Psoas muscle (tissue), 8 donors: ENCODE data around the gene TOM1L2. TPM values are rescaled to one million over a fixed set of nuclear protein-coding genes. Genes with fewer than 3 reads are reported as not detected.
A peak's percentile ranks its signal among the peaks of the same experiment; 100 is the strongest.

ENCODE experiments used
- ATAC-seq, 4 donors: fragments of 200-7000 bp; cut with Tn5 transposase; one replicate each; pipeline ENCODE4 v1.9.1; 2020; ENCODE audit warnings: moderate library complexity in 3 of 4, mild to moderate bottlenecking in 2 of 4
- DNase-seq, 2 donors: peaks; one replicate each; pipeline ENCODE4 v3.0.0-alpha.2; 2020
- H3K27ac ChIP-seq: fragments of 200-600 bp; one replicate; pipeline ENCODE4 v1.8.0; 2022
- H3K27me3 ChIP-seq, 3 donors: fragments of 200-600 bp in 1 of 3; one replicate each; pipeline versions ENCODE4 v1.6.1 to v1.8.0; 2013 to 2022; ENCODE audit warnings: low read length in 2 of 3, mild to moderate bottlenecking in 2 of 3, moderate library complexity in 1 of 3; ENCODE audit not compliant: insufficient read depth in 3 of 3
- H3K36me3 ChIP-seq, 2 donors: fragments of 200-600 bp in 1 of 2; one replicate each; pipeline versions ENCODE4 v1.6.1 to v1.8.0; 2013 to 2022; ENCODE audit warnings: low read depth in 1 of 2, mild to moderate bottlenecking in 1 of 2, moderate library complexity in 1 of 2; ENCODE audit not compliant: insufficient read depth in 1 of 2
- H3K4me1 ChIP-seq: fragments of 200-600 bp; one replicate; pipeline ENCODE4 v1.8.0; 2022
- H3K4me3 ChIP-seq: fragments of 200-600 bp; one replicate; pipeline ENCODE4 v1.8.0; 2022; ENCODE audit warnings: mild to moderate bottlenecking
- H3K9me3 ChIP-seq: fragments of 200-600 bp; one replicate; pipeline ENCODE4 v1.8.0; 2022
- CTCF ChIP-seq: fragments of 200-600 bp; IDR thresholded peaks from one replicate; pipeline ENCODE4 v1.8.0; 2022; ENCODE audit warnings: antibody characterized with exemption
- WGBS, 3 donors: extraction: QIAGEN DNeasy Blood & Tissue Kit; methylation state at CpG; one replicate each; pipeline versions ENCODE4 v1.1.6 to v1.1.7; 2013; 5-methylcytosine and 5-hydroxymethylcytosine counted together
- intact Hi-C, 2 donors: fragments of 100-400 bp; cut with DNase I; formaldehyde crosslinking; loops; one replicate each; pipeline versions ENCODE4 v1.11.0 to v1.14.2; 2022
- polyA plus RNA-seq, 3 donors: library from polyadenylated mRNA; stranded (reverse); fragments of 200-250 nt; gene quantifications; one replicate each; pipeline ENCODE4 v1.2.3, GENCODE V29; 2013
- total RNA-seq, 4 donors: library from RNA; stranded (reverse); fragmentation: NEBNext Ultra II Directional in 2 of 4; extraction: Animal tissue kit (Norgen Biotek cat#: 25700) in 2 of 4; gene quantifications; one replicate each; pipeline versions ENCODE4 v1.2.1 to v1.2.4, GENCODE V29; 2021 to 2023
- donor health status: healthy with polysubstance abuse.
- donor health status: DM: no; HTN: no; CAD: no; lungs with moderate emphysema.
- donor health status: Bipolar disorder and iron deficiency.
- donor health status: healthy.
- donor health status: DM: yes; HTN: yes; CAD: no.
- donor health status: DM: no; HTN: no; CAD: no.
- donor health status: DM: no; HTN: no; CAD: no.
- donor health status: DM: yes; HTN: yes; CAD: no.

TOM1L2 gene
- total and polyA plus RNA-seq, 7 donors: 13.3 to 89.8 (median 72.0) TPM

GRCh38 chr17:17836818-17837379, 135.3 kb downstream of the TOM1L2 start, which contains the start of gene SREBF1:
TSS of gene SREBF1 (minus strand) at chr17:17836986. CDS start at chr17:17836817, 169 bp downstream.
- peaks cover 59% of the 10 kb centered on the region for H3K4me1 ChIP-seq
- no peaks in the 10 kb centered on the region for H3K36me3 ChIP-seq
- H3K4me3 ChIP-seq: peak within 1 kb of the TSS; percentile 88
- intact Hi-C loops: loop anchor here in 1 of 2 donors (2.0 kb wide), 1 partner anchor 14 kb away; no protein-coding TSS in a partner anchor
- H3K9me3 ChIP-seq: no peaks in the 10 kb centered on the region
- ATAC-seq: peak; percentile 4 to 13 (median 6)
- DNase-seq: peak; percentile 65 to 76
- TF ChIP-seq CTCF: no peak
- 1 to 11% (median 4%) methylated on average over 38 to 52 of the region's 52 CpGs for WGBS, 3 donors
- peak within 1 kb of the TSS; percentile 100 for H3K27ac ChIP-seq
- no peaks in the 10 kb centered on the region for H3K27me3 ChIP-seq

DNA sequence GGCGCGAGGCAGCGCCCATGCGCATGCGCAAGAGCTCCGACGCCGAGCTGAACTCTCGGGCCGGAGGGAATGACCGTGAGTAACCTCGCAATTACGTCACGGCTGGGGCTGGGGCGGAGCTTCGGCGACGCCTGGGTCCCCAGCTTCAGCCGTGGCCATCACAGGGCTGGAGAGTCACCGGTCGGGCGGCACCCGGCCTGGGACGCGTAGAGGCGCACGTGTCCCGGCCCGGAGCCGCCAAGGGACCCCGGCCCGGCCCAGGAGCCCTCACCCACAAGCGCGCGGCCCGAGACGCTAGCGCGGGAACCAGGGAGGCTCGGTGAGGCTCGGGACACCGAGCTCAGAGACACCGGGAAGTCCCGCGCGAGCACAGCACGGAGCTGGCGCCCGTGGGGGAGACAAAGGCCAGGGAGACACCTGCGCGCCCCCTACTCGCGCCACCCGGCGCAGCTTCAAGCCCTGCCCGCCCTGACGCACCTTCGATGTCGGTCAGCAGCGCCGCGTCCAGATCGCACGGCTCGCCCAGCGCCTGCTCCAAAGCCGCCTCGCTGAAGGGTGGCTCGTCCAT, 135.9 kb downstream of the TOM1L2 start:
- peak overlapping the region; percentile 88 for H3K4me3 ChIP-seq
- H3K9me3 ChIP-seq: no peaks in the 10 kb centered on the region
- no peaks in the 10 kb centered on the region for H3K27me3 ChIP-seq
- peak overlapping the region; percentile 100 for H3K27ac ChIP-seq
- no peak for TF ChIP-seq CTCF
- intact Hi-C loops: loop anchor here in 1 of 2 donors (2.0 kb wide), 1 partner anchor 14 kb away; no protein-coding TSS in a partner anchor
- 0 to 1% (median 0%) methylated on average over 57 to 69 of the region's 69 CpGs for WGBS, 3 donors
- peaks cover 59% of the 10 kb centered on the region for H3K4me1 ChIP-seq
- ATAC-seq (peak; percentile 82 to 87 (median 84)), DNase-seq (peak; percentile 97 to 99)
- no peaks in the 10 kb centered on the region for H3K36me3 ChIP-seq

- H3K9me3 ChIP-seq: no peaks in the 10 kb centered on the region
- ATAC-seq (peak in 3 of 4 donors; percentile 0 to 1 (median 0)), DNase-seq (no peak)
- H3K36me3 ChIP-seq: no peaks in the 10 kb centered on the region
- intact Hi-C loops: loop anchor here in 1 of 2 donors (2.0 kb wide), 1 partner anchor 13 kb away; no protein-coding TSS in a partner anchor
- no peaks in the 10 kb centered on the region for H3K27me3 ChIP-seq
- peak overlapping the region; percentile 100 for H3K27ac ChIP-seq
- TF ChIP-seq CTCF: no peak
- WGBS, 3 donors: 18 to 27% (median 21%) methylated on average over 25 of the region's 25 CpGs
- peak overlapping the region; percentile 88 for H3K4me3 ChIP-seq
- peaks cover 55% of the 10 kb centered on the region for H3K4me1 ChIP-seq
These were observed 136.6 kb downstream of the TOM1L2 start for GRCh38 chr17:17835415-17836249.

- no peak for TF ChIP-seq CTCF
- 60 to 78% (median 74%) methylated on average over 4 of the region's 4 CpGs for WGBS, 3 donors
- peak overlapping the region; percentile 100 for H3K27ac ChIP-seq
- intact Hi-C loops: no loop called here
- H3K36me3 ChIP-seq: no peaks in the 10 kb centered on the region
- peak overlapping the region; percentile 88 for H3K4me3 ChIP-seq
- H3K4me1 ChIP-seq: peaks cover 57% of the 10 kb centered on the region
- ATAC-seq: no peak
- H3K27me3 ChIP-seq: no peaks in the 10 kb centered on the region
- no peaks in the 10 kb centered on the region for H3K9me3 ChIP-seq
- no peak for DNase-seq
These were observed 137.2 kb downstream of the TOM1L2 start for GRCh38 chr17:17834974-17835373.
